OCI-LY1 (cell line): Measurements from ENCODE around the gene P3H2.

Source experiments
- CTCF ChIP-seq: fragments of 200-600 bp; sonication (generic), shearing (Covaris generic); IDR thresholded peaks from 2 replicates; pipeline ENCODE4 v1.5.1; 2017; ENCODE audit warnings: mild to moderate bottlenecking, antibody characterized with exemption, low read length, moderate library complexity, mixed read lengths
- EZH2 ChIP-seq: fragments of 200-600 bp; sonication (generic), shearing (Covaris generic); IDR thresholded peaks from 2 replicates; pipeline ENCODE4 v1.8.0; 2017; ENCODE audit warnings: borderline replicate concordance, mixed run types, mild to moderate bottlenecking, antibody characterized with exemption, low read length, moderate library complexity, mixed read lengths

GRCh38 chr3:189907803-189908202 lies 212.9 kb downstream of the P3H2 start:
- TF ChIP-seq CTCF (no peak), EZH2 (no peak)
